Lung (tissue), 12 donors: ENCODE measurements around the gene SND1. TPM values are rescaled to one million over a fixed set of nuclear protein-coding genes. Genes with fewer than 3 reads are reported as not detected.

Experiments
- ATAC-seq: fragments of 200-7000 bp; cut with Tn5 transposase; one replicate; pipeline ENCODE4 v1.9.1; 2020; ENCODE audit warnings: moderate number of reproducible peaks; ENCODE audit not compliant: insufficient read depth, low FRiP score
- DNase-seq, 3 donors: peaks; one replicate each; pipeline ENCODE4 v3.0.0-alpha.2; 2013 to 2017
- H3K27ac ChIP-seq, 2 donors: one replicate each; pipeline ENCODE4 v1.5.1; 2013; ENCODE audit warnings: mild to moderate bottlenecking in 2 of 2, moderate library complexity in 2 of 2, control low read depth in 1 of 2, inconsistent platforms in 1 of 2, low read depth in 1 of 2, low read length in 1 of 2
- H3K27me3 ChIP-seq, 3 donors: one replicate each; pipeline ENCODE4 v1.5.1; 2013; ENCODE audit warnings: low read length in 2 of 3; ENCODE audit not compliant: control insufficient read depth in 3 of 3, insufficient read depth in 3 of 3
- H3K36me3 ChIP-seq, 4 donors: one replicate each; pipeline ENCODE4 v1.5.1; 2013; ENCODE audit warnings: low read length in 4 of 4, mild to moderate bottlenecking in 1 of 4, moderate library complexity in 1 of 4; ENCODE audit not compliant: control insufficient read depth in 4 of 4, insufficient read depth in 4 of 4
- H3K4me1 ChIP-seq, 5 donors: one replicate each; pipeline ENCODE4 v1.5.1; 2013; ENCODE audit warnings: low read length in 5 of 5, mild to moderate bottlenecking in 2 of 5, moderate library complexity in 1 of 5; ENCODE audit not compliant: control insufficient read depth in 5 of 5, insufficient read depth in 5 of 5
- H3K4me3 ChIP-seq: one replicate; pipeline ENCODE4 v1.5.1; 2013; ENCODE audit warnings: mild to moderate bottlenecking, control low read depth, moderate library complexity
- H3K9ac ChIP-seq, 2 donors: one replicate each; pipeline ENCODE4 v1.5.1; 2013; ENCODE audit warnings: low read length in 2 of 2, control low read depth in 1 of 2; ENCODE audit not compliant: insufficient read depth in 1 of 2
- H3K9me3 ChIP-seq, 4 donors: one replicate each; pipeline ENCODE4 v1.5.1; 2013; ENCODE audit warnings: low read length in 3 of 4, mild to moderate bottlenecking in 1 of 4, moderate library complexity in 1 of 4; ENCODE audit not compliant: control insufficient read depth in 4 of 4, insufficient read depth in 3 of 4
- WGBS, 2 donors: extraction: QIAGEN DNeasy Blood & Tissue Kit; methylation state at CpG; one replicate each; pipeline ENCODE4 v1.1.7; 2013; 5-methylcytosine and 5-hydroxymethylcytosine counted together
- polyA plus RNA-seq, 2 donors: library from polyadenylated mRNA; stranded (reverse); fragments of 200-250 nt; gene quantifications; one replicate each; pipeline ENCODE4 v1.2.1, GENCODE V29; 2013
- total RNA-seq, 2 donors: library from RNA; depleted of rRNA in 1 of 2; stranded (reverse); fragments of >200 nt in 1 of 2; gene quantifications; one replicate each; pipeline ENCODE4 v1.2.1, GENCODE V29; 2014 to 2021
- TF ChIP-seq, protein P1 (sequence below): IDR thresholded peaks from 2 replicates; pipeline ENCODE4 v1.5.1; 2012; ENCODE audit warnings: mild to moderate bottlenecking; ENCODE audit errors: control extremely low read depth, extremely low read depth
- donor health status: control.
- donor health status: control.
- donor health status: Bipolar disorder and iron deficiency.
- donor health status: healthy.
- donor health status: DM: yes; HTN: yes; CAD: no.

SND1 gene
- total and polyA plus RNA-seq, 4 donors: 94.5 to 210 (median 137) TPM

GRCh38 chr7:127979113-127979727 lies 327.2 kb downstream of the SND1 start:
- peaks cover 0 to 6% (median 2%) of the 10 kb centered on the region in 4 donors for H3K9me3 ChIP-seq
- no peaks in the 10 kb centered on the region for H3K27me3 ChIP-seq
- TF ChIP-seq, protein P1, sequence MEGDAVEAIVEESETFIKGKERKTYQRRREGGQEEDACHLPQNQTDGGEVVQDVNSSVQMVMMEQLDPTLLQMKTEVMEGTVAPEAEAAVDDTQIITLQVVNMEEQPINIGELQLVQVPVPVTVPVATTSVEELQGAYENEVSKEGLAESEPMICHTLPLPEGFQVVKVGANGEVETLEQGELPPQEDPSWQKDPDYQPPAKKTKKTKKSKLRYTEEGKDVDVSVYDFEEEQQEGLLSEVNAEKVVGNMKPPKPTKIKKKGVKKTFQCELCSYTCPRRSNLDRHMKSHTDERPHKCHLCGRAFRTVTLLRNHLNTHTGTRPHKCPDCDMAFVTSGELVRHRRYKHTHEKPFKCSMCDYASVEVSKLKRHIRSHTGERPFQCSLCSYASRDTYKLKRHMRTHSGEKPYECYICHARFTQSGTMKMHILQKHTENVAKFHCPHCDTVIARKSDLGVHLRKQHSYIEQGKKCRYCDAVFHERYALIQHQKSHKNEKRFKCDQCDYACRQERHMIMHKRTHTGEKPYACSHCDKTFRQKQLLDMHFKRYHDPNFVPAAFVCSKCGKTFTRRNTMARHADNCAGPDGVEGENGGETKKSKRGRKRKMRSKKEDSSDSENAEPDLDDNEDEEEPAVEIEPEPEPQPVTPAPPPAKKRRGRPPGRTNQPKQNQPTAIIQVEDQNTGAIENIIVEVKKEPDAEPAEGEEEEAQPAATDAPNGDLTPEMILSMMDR: no peak
- peaks cover 0 to 13% (median 10%) of the 10 kb centered on the region in 5 donors for H3K4me1 ChIP-seq
- 95 to 97% methylated on average over 9 of the region's 9 CpGs for WGBS, 2 donors
- H3K27ac ChIP-seq: no peak overlapping the region
- DNase-seq (no peak), ATAC-seq (no peak)
- H3K36me3 ChIP-seq: peaks cover 0 to 7% (median 0%) of the 10 kb centered on the region in 4 donors
- H3K9ac ChIP-seq: no peak overlapping the region
- H3K4me3 ChIP-seq: no peak overlapping the region

GRCh38 chr7:127979728-127980126 lies 327.7 kb downstream of the SND1 start:
- Histone ChIP-seq H3K9me3 (peaks cover 0 to 6% (median 2%) of the 10 kb centered on the region in 4 donors), H3K4me1 (peaks cover 0 to 13% (median 10%) of the 10 kb centered on the region in 5 donors), H3K27me3 (no peaks in the 10 kb centered on the region), H3K36me3 (peaks cover 0 to 7% (median 0%) of the 10 kb centered on the region in 4 donors), H3K27ac (no peak overlapping the region), H3K9ac (no peak overlapping the region), H3K4me3 (no peak overlapping the region)
- no peak for DNase-seq
- no peak for ATAC-seq
- TF ChIP-seq, protein P1: no peak

DNA sequence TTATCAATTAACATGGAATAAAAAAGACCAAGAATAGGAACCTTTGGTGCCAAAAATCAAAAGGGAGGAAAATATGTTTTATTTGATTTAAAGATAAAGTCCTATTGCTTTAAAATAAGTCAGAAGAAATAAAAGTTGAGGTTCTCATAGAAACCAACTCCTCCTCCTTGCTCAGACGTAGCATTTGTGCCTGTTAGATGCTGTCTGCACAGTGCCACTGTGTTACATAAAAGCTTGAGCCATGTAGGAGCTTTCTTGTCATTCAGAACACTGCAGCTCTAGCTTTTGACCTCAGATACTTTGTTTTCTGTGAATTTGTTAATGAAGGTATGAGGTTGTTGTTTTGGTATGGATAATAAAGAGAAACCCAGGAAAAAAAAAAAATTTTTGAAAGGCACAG lies 328.9 kb downstream of the SND1 start:
- peaks cover 0 to 10% (median 0%) of the 10 kb centered on the region in 4 donors for H3K36me3 ChIP-seq
- H3K4me1 ChIP-seq: peaks cover 0 to 12% (median 7%) of the 10 kb centered on the region in 5 donors
- TF ChIP-seq, protein P1: no peak
- WGBS, 2 donors: 81% methylated on average over 1 of the region's 1 CpG
- H3K27ac ChIP-seq: no peak overlapping the region
- DNase-seq (no peak), ATAC-seq (no peak)
- no peak overlapping the region for H3K9ac ChIP-seq
- no peaks in the 10 kb centered on the region for H3K27me3 ChIP-seq
- H3K9me3 ChIP-seq: peaks cover 0 to 4% (median under 1%) of the 10 kb centered on the region in 4 donors
- no peak overlapping the region for H3K4me3 ChIP-seq
